Left renal pelvis (tissue), 4 donors: ENCODE data around the gene MYRIP. TPM values are rescaled to one million over a fixed set of nuclear protein-coding genes. Genes with fewer than 3 reads are reported as not detected.
A peak's percentile ranks its signal among the peaks of the same experiment; 100 is the strongest.
"Not testable (repeated sequence)": the region's sequence is repeated elsewhere in the genome, so short reads cannot be mapped to it uniquely, and the experiment has no call there.

Source experiments
- DNase-seq, 4 donors: peaks; one replicate each; pipeline ENCODE4 v3.0.0-alpha.2; 2013; ENCODE audit warnings: low read depth in 4 of 4, low spot score in 3 of 4
- polyA plus RNA-seq, 4 donors: library from polyadenylated mRNA; unstranded; fragments of 120-200 nt; gene quantifications; one replicate each; pipeline ENCODE4 v1.2.1, GENCODE V29; 2013; ENCODE audit not compliant: insufficient read length in 4 of 4

Gene MYRIP
- polyA plus RNA-seq, 4 donors: 1.1 to 2.2 (median 1.8) TPM

DNA sequence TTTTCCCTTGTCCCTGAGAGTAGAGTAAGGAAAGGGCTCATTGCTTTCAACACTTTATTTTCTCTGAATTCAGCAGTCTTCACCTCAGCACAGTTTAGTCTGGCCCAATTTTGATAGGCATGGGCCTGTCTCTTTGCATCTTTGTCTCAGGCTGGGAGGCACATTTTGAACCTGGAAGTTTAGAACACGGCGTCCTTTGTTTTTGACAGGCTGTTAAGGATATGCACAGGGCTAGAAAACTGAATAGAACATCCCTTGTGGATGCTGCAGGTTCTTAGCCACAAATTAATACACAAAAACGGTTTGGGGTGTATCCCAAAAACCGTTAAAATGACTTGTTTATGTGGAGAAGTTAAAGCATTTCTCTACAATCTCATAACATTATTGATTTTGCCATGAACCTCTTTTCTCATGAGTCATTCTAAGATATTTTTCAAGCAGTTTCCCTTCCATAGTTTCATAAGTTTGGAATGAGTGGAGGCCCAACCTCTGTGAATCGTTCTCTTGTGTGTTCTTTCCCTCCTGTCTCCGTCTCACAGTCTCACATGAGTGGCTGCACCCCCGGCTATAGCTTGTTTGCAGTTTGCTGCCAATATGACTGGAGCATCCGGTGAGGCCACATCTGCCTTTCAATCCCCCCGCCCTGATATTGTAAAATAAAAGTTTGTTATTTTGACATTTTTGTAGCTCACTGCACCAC lies 307.2 kb downstream of the MYRIP start:
- no peak for DNase-seq

- no peak for DNase-seq
Measured at GRCh38 chr3:40118091-40118490, 308.7 kb downstream of the MYRIP start.

DNA sequence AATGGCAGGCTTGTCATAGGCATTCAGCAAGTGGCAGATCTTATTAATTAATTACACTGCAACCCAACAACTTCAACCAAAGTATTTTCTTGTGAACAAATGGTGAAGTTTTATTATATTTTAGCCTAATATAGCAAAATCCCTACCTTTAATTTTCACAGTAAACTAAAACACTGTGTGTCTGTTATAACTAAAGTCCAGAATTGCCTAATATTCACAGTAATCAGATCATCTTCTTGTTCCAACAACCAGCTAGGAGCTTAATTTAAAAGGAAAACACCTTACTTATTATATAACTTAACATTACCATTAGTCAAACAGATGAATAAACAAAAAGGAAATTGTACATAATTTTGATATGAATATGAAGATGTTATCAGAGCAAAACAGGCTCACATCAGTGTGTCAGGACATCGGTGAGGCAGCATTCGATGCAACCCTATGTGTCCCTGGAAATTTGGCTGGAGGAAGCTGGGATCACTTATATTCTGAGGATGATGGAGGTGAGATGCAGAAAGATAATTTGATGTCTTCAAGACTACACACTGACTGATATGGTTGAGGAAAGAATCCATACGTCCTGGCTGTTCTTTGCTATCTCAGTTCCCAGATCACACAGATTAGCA lies 310.8 kb downstream of the MYRIP start:
- no peak for DNase-seq

DNA sequence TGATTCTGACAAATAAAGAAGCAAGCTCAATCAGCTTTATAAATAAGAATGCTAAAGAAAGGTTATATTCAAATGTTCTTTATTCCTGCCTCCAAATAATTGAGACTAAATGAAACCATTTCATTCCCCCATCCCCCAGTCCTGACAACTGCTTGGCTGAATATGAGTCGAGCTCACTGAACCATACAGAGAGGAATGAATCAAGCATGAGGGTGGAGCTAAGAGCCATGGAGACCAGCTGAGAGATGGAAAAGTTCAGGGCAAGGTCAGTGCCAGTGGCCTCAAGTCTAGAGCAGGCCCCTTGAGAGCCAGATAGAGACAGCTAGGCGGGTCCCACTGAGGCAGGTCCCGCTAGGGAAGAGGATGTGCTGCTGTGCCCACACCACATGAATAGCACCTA lies 311.4 kb downstream of the MYRIP start:
- peak; percentile 35 to 62 (median 46) for DNase-seq

- no peak for DNase-seq
Measured at GRCh38 chr3:40124918-40125317, 315.5 kb downstream of the MYRIP start.

DNA sequence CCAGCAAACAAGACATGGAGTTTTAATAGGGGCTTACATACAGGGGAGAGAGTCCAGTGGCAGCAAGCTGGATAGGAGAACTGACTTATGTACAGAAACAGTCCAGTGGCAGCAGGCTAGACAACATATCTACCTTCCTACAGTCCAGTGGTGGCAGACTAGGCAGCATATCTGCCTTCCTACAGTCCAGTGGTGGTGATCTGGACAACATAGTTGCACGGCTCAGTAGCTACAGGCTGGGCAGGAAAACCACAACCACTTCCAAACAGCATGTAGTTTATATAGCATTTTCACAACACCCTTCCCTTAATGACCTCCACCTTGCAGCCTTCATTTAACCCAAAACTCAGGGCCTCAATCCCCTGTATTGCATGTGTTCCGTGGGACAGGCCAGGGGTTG lies 318.8 kb downstream of the MYRIP start:
- DNase-seq: no peak

- DNase-seq: no peak
Measured at GRCh38 chr3:40129510-40129909, 320.1 kb downstream of the MYRIP start.

GRCh38 chr3:40129981-40130380 lies 320.6 kb downstream of the MYRIP start:
- no peak for DNase-seq

GRCh38 chr3:40130721-40131120 lies 321.3 kb downstream of the MYRIP start:
- DNase-seq: no peak

- not testable (repeated sequence) for DNase-seq
Measured at GRCh38 chr3:40133886-40134575, 324.6 kb downstream of the MYRIP start.

GRCh38 chr3:40137591-40138295 lies 328.3 kb downstream of the MYRIP start:
- no peak for DNase-seq

- DNase-seq: no peak
Measured at GRCh38 chr3:40143283-40144090, 334.1 kb downstream of the MYRIP start.

DNA sequence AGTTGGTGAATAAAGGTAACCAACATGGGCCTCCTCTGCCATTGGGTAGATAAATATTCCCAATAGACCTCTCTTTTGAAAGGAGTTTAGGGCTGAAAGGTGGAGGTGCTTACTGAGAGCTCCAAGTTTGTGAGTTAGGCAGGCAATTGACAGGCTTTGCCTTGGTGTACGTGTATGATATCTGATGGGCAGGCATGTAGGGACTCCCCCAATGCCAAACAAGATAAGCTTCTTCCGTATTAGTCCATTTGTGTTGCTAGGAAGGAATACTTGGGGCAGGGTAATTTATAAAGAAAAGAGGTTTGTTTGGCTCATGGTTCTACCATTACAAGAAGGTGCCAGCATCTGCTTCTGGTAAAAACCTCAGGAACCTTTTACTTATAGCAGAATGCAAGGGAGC lies 339.4 kb downstream of the MYRIP start:
- no peak for DNase-seq

DNA sequence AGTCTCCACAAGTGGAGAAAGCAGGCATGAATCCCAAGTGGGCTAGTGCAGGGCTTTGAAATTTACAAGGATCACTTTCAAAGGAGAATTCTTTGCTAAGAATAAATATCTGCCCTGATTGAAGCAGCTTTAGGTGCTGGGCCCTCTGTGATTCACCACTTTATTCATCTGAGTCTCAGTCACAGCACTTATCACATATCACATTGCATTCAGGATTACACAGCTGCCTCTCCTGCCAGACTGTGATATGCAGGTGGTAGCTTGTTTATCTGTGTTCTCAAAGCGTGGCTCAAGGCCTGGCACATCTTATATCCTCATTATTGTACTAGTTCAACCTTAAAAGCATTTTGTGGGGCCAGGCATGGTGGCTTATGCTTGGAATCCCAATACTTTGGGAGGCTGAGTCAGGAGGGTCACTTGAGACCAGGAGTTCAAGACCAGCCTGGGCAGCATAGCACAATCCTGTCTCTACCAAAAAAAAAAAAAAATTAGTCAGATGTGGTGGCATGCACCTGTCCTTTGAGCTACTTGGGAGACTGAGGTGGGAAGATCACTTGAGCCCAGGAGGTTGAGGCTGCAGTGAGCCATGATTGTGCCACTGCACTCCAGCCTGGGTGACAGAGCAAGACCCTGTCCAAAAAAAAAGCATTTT lies 343.2 kb downstream of the MYRIP start:
- no peak for DNase-seq

- no peak for DNase-seq
Measured at GRCh38 chr3:40160933-40161332, 351.5 kb downstream of the MYRIP start.

DNA sequence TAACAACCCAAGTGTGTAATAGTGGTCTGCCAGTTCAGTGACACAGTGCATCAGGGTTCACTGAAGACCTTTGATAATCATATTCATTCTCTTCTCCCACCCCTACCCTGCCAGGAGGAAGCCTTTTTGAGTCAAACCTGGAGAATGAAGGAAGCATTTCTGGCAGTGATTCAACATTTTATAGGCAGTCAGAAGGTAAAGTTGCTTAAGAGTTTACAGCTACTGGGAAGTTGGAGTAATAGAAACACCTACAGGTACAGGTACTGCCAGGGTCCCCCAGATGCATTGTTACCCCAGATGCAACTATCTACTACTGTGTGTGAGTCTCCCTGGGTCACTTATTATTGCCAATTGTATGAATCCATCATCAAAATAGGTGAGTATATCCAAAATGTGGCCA lies 353.2 kb downstream of the MYRIP start:
- DNase-seq: no peak

DNA sequence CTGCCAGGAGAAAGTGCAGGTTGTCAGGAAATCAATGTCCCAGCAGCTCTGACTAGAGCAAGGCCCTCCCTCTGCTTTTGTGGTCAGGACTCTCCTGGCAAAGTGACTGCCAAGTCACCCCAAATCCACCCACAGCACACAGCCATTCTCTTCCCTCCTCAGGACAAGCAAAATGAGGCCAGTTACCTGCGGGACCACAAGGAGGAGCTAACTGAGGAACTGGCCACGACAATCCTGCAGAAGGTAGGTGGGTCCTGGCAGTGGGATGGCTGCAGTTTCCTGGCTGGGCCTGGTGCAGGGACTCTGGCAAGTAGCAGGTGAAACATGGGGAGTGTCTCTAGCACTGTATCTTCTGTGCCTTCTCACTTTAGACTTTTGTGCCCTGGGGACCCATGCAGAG lies 357.6 kb downstream of the MYRIP start:
- no peak for DNase-seq

GRCh38 chr3:40167958-40168357 lies 358.5 kb downstream of the MYRIP start:
- no peak for DNase-seq

DNA sequence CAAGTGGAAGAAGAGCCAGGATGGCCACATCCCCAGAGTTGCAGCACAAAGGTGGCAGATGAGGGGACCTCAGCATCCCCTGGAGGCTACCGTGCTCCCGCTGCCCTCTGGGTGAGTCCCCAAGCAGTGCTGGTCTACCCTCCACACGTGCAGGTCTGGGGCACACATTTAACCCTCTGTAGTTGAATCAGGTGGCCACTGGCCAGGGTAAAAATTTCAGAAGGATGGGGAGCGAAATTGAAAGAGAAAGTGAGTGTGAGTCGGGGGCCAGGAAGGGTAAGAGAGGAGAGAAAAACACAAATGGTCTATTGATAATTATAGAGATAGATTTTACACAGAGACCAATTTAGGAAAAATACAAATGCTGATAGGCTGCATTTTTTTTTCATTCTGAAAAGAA lies 360.6 kb downstream of the MYRIP start:
- no peak for DNase-seq

- DNase-seq: no peak
Measured at GRCh38 chr3:40170395-40170794, 361.0 kb downstream of the MYRIP start.
